HG03432 (cell line): ENCODE results near the gene ANO2.
"Not testable (repeated sequence)": the region's sequence is repeated elsewhere in the genome, so short reads cannot be mapped to it uniquely, and the experiment has no call there.

ENCODE experiments used
- ATAC-seq: cut with Tn5 transposase; IDR thresholded peaks from one replicate; pipeline ENCODE4 v1.9.1; 2021; ENCODE audit warnings: mild to moderate bottlenecking, moderate library complexity; ENCODE audit not compliant: unreplicated experiment

The ANO2 gene

DNA sequence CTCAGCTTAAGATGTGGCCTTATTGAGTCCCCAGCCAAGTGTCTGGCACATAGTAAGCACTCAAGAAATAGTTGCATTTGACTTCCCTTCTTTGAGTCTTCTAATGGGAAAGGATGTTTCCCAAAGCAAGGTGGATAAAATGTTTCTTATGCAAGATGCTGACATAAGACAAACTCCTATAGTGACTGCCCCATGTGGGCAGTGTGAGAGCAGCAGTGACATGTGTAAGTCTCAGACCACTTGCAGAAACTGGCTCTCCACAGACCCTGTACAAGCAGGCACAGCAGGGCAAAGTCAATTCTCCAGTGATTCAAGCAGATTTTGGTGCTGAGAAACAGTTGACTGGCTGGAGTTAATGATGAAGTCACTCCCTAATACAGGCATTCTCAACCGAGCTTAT is 255.3 kb downstream of the ANO2 start:
- no peak for ATAC-seq

DNA sequence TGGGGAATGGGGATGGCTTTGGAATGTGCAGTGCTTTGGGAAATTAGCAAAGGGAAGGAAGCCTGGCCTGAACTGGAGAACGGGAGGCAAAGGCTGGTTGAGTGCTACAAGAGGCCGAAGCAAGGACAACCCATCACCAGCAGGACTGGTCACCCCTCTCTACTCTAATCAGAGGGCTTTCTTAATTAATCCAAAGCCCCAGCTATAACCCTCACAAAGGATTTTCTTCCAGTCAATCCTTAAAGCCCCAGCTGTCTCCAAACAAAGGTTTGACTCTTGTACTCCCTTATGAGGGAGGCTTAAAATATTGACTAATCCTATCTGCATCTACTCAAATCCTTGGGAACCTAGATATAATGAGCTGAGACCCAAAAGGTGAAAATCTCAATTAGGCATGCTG is 256.8 kb downstream of the ANO2 start:
- ATAC-seq = no peak

- ATAC-seq = no peak
Measured at GRCh38 chr12:5685935-5686334, 259.1 kb downstream of the ANO2 start.

DNA sequence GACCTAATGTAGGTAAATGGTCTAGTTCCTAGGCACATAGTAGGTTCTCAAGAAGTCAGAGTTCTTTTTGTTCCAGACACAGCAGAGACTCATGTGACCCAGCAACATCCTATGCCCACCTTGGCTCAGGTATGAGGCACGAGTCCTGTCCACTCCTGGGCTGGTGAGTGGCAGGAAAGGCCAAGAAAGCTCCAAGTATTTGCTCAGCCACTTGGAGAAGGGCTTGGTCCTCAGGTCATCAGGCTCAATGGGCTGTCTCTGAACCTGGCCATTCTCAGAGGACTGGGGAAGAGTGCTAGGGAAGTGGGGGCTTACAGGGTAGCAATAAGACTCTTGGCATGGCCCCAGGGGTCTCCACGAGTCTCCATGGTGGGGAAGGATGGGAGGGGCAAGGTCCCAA is 260.1 kb downstream of the ANO2 start:
- no peak for ATAC-seq

- no peak for ATAC-seq
Measured at GRCh38 chr12:5682581-5682980, 262.5 kb downstream of the ANO2 start.

DNA sequence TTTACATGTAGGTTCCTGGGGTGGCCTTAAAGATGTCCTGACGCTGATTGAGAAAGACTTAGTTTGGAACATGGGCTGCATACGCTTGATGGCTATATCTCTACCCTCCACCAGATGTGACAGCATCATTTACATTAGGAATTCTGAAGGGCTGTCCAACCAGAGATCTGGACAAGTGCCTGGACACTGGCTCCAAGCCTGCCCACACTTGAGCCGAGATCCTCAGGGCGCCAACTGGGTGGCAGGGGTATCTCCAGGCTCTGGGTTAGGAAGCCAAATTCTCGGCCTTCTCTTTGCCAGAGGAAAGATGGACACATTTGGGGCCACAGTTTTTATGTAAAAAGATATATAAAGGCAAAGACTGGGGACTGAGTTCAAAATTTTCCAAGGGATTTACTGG is 266.9 kb downstream of the ANO2 start:
- ATAC-seq = no peak

GRCh38 chr12:5669624-5670023 is 275.4 kb downstream of the ANO2 start:
- not testable (repeated sequence) for ATAC-seq

GRCh38 chr12:5665615-5666014 is 279.4 kb downstream of the ANO2 start:
- ATAC-seq = no peak

- no peak for ATAC-seq
Measured at GRCh38 chr12:5661811-5662210, 283.2 kb downstream of the ANO2 start.

DNA sequence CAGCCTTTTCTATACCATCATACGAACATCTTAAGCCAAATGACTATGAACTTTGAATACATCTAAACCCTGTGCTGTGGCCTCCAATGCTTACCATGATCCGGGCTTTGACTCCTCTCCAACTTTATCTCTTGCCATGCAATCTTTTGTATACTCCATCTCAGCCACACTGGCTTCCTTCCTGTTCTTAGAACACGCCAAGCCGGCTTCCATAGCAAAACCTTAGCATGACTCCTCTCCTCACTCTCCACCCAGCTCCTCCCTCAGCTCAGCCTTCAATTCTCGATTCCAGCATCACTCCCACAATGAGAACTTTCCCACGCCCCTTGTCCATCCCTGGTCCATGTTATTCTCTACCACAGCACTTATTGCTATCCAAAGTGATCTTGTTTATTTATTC is 284.8 kb downstream of the ANO2 start:
- ATAC-seq = no peak

DNA sequence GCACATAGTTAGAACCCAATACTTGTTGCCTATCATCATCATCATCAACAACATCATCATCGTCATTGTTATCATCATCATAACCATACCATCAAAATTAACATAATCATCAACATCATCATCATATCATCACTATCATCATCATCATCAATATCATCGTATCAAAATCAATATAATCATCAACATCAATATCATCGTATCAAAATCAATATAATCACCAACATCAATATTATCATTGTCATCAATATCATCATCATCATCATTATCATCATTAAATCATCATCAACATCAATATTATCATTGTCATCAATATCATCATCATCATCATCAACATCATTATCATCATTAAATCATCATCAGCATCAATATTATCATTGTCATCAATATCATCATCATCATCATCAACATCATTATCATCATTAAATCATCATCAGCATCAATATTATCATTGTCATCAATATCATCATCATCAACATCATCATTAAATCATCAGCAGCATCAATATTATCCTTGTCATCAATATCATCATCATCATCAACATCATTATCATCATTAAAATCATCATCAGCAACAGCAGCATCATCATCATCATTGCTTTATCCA is 286.6 kb downstream of the ANO2 start:
- not testable (repeated sequence) for ATAC-seq

- ATAC-seq = no peak
Measured at GRCh38 chr12:5656836-5657235, 288.2 kb downstream of the ANO2 start.

DNA sequence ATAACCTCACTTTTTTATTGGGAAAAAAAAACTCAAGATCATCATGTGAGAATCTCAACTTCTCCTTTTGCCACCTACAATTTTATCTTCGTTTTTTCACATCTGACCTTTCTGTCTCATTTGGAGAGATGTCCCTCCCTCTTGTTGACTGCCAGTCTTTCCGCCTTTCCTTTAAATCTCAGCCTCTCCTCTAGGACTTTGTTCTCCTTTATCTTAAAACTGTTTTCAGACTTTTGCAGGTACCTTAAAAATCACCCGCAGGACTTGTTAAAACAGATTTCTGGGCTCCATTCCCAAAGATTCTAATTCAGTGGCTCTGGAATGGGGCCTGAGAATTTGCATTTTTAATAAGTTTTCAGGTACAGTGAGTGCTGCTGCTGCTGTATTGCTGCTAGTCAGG is 289.9 kb downstream of the ANO2 start:
- no peak for ATAC-seq

DNA sequence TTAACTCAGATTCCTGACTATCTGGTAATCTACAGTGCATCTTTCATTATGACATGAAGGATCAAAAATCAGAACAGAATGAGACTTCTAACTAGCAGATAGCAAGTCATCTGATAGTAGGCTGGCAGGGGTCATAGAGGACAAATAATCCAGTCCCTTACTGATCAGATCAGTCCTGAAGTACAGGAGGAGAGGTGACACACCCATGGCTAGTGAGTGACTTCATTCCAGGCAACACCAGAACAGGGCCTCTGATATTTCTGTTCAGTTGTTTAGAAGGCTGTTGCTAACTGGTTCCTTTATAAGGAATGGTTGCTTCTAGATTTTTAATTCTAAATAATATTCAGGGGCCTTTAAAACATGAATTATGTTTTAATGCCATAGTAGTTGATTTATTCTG is 291.0 kb downstream of the ANO2 start:
- ATAC-seq = no peak

GRCh38 chr12:5650829-5651461 is 294.1 kb downstream of the ANO2 start:
- no peak for ATAC-seq

GRCh38 chr12:5650281-5650680 is 294.8 kb downstream of the ANO2 start:
- ATAC-seq = no peak

DNA sequence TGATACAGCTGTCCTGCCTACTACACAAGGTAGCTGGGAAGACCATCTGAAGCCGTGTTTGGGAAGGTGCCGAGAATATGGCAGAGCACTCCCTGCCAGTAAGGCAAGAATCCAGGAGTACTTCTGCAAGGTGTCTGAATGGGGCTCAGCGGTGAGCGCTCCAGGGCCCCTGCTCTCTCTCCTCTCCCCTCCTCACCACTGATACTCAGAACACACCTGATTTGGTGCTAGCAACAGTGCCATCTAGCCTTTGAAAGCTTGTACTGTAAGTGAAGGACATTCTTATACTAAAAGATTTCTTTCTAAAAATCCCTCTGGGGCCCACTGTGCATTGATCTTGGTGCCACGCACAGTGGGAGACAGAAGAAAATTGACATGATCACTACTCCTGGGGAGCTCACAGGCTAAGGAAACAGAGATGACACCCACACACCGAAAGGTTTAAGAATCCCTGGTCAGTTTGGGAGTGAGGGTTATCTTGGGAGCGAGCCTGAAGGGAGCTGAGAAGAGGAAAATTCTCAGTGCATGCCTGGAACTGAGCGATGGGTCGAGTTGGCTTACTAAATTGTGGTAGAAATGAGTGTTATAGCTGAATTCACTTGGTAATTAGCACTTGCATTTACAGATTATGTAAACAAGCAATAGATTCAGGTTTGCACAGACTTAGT is 296.2 kb downstream of the ANO2 start:
- no peak for ATAC-seq

DNA sequence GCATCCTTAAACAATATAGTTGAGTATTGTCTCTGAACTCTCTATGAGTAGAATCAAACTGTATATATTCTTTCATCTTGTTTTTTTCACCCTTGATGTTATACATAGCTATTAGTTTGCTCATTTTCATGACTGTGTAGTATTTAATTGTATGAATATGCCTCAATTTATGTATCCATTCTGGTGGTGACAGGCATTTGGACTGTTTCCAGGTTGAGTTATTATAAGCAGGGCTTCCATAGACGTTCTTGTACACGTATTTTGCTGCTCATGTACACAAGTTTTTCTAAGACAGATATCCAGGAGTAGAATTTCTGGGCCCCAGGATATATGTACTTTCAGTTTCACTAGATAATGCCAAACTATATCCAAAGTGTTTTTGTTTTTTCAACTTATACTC is 301.8 kb downstream of the ANO2 start:
- no peak for ATAC-seq

- no peak for ATAC-seq
Measured at GRCh38 chr12:5637698-5638097, 307.4 kb downstream of the ANO2 start.

- ATAC-seq = no peak
Measured at GRCh38 chr12:5636907-5637306, 308.2 kb downstream of the ANO2 start.

GRCh38 chr12:5633106-5633505 is 312.0 kb downstream of the ANO2 start:
- no peak for ATAC-seq

DNA sequence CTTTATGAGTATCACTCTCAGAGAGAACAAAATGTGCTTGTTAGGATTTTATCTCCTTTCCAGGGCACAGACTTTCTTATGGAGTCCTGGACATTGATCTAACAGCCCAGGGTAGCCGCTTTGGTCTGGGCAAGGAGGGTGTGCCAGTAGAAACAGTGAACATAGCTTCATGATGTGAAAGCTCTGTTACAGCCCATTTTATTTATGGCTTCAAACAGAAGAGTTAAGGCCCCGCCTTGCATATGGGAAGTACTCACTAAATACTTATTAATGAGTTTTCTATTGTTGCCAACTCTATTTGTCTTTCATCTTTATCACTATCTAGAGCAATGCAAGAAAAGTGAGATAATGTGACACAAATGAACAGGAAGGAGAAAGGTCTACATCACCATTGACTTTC is 312.6 kb downstream of the ANO2 start:
- no peak for ATAC-seq

DNA sequence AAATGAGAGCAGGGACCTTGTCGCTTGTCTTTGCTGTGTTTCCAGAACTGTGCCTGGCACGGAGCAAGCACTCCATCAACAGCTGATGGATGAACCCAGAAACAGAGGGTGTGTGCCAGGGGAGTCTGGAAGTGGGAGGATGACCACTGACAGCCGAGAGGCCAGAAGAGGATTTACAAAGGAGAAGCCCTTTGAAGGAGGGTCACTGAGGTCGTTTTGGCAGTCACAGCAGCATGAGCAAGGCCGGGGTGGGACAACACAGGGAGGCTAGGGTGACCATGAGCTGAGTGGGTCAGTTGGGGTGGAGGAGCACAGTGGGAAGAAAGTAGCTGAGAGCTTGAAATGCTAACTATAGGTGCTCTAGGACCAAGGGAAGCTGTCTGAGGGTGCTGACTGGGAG is 313.6 kb downstream of the ANO2 start:
- ATAC-seq = no peak
